HG03045 (cell line): ENCODE data around the gene FOXL2.

Experiments
- ATAC-seq: cut with Tn5 transposase; IDR thresholded peaks from one replicate; pipeline ENCODE4 v1.9.1; 2021; ENCODE audit warnings: mild to moderate bottlenecking, moderate library complexity; ENCODE audit not compliant: unreplicated experiment

Gene FOXL2

DNA sequence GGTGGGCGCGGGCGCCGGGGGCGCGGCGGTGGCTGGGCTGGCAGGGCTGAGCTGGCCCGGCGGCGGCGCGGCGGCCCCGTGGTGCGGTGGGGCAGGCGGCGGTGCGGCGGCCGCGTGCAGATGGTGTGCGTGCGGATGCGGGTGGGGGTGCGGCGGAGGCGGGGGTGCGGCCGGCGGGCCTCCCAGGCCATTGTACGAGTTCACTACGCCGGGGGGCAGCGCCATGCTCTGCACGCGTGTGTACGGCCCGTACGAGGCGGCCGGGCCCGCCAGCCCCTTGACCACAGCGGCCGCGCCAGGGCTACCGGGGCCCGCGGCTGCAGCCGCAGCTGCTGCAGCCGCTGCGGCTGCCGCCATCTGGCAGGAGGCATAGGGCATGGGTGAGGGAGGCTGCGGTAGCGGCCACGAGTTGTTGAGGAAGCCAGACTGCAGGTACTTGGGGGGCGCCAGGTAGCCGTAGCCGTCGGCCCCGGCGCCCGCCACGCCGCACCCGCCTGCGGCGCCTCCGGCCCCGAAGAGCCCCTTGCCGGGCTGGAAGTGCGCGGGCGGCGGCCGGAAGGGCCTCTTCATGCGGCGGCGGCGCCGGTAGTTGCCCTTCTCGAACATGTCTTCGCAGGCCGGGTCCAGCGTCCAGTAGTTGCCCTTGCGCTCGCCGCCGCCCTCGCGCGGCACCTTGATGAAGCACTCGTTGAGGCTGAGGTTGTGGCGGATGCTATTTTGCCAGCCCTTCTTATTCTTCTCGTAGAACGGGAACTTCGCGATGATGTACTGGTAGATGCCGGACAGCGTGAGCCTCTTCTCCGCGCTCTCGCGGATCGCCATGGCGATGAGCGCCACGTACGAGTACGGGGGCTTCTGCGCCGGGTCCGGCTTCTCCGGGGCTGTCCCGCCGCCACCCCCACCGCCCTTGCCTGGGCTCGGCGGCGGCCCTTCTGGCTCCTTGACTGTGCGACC is 951 bp downstream of the FOXL2 start:
- no peak for ATAC-seq

DNA sequence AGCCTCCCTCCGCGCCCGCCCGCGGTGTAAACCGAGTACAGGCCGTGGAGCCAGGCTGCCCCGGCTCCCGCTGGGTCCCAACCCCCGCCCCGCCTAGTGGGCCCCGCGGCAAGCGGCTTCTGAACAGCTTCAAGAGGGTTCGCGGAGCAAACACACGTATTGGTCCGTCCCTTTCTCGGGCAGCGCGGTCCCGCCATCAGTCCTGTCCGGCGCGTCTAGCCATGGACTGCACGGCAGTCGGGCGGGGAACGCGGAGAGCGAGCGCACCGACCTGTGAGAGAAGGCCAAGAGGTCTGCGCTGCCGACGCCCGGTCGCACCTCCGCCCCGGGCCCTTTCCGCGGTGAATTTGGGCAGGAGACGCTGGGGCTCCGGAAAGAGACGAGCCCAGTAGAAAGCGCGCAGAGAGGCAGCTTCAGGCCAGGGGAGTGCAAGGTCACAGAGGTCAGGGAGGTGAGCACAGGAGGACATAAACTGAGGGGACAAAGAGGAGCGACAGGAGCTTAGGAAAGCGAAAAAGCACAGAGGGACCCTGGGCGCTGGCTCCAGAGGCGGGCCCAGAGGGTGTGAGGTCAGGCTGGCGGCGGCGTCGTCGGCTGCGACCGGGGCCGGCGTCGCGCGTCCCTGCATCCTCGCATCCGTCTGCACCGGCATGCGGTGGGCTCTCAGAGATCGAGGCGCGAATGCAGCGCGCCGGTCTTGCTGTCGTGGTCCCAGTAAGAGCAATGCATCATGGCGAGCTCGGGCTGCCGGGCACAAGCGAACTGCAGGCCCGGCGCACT is 1.8 kb downstream of the FOXL2 start:
- ATAC-seq: no peak

DNA sequence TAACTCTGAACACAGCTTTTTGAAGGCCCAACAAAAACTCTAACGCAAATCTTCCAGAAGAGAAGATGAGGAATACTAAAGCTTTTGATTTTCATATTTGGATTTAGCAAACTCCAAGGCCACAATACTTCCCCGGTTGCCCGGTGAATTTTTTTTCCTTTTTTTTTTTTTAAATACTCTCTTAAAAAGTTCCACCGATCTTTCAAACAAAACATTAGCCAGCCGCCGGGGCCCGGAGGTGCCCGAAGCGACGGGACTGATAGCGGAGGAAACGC is 2.3 kb downstream of the FOXL2 start:
- no peak for ATAC-seq

DNA sequence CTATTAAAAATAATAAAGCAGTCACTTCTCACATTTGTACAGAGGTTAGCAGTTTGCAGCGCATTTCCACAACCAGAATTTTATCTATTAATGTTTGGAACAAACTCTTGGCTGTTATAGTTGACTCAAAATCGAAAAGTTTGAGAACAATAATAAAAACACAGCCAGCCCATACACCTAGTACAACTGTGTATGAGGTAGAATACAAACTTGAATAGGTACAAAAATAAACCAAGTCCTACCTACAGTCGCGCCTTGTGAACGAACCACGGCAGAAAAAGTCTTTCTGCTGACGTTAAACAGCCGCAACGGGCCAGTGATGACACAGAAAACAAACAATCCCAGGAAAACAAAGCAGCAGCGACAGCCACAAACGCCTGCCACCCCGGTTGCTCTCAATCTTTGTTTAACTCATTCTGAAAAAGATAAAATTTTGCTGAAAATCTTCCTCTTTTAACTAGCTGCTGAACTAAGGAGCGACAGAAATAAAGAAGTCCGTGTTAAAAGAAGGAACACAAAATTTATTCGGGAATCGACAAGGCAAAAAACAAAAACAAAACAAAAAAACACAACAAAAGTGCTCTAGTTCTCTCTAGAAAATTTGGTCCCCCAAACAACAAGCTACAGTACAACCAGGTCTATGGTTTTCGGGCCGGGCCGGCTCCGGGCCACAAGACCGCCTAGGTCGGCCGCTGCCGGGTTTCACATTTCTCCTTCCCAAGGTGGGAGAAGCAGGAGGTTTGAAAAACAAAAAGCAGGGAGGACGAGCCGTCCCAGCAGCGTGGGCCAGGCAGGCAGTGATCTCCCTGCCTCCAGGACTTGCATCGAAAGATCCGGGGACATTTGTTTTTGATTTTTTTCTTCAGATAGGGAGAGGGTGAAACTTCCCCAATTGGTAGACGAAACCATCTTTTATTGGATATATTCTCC is 2.9 kb downstream of the FOXL2 start:
- ATAC-seq: no peak

DNA sequence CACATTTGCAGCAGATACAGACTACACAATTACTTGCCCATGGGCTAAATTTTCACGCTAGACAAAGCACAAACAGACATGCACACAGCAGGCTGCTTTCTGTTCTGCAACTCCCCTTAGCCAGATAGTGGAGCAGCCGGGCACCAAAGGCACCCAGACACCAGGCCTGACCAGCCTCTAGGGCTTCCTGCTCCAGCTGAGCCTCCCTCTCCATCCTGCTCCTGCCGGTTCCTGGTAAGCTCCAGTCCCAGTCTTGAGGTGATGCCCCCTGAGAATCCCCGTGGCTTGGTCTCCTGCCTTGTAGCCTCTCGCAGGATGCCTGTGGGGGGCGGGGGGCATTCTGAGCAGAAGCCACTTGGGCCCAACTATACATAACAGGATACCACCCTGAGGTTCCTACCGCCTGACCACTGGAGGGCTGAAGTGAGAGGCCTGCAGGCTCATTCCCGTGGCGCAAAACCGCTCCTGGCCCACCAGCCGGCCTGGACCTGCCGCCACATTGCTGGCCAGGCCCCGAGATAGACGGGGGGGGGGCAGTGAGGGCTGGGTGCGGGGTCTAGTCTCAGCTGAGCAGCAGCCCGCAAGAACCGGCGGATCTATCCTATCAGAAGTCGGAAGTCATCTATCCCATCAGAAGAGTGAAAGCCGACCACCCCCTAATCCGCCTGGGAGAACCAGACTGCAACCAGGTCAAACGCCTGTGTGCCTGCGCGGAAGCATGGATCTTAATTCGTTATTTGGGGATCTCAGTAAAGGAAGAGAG is 3.9 kb downstream of the FOXL2 start:
- ATAC-seq: no peak

DNA sequence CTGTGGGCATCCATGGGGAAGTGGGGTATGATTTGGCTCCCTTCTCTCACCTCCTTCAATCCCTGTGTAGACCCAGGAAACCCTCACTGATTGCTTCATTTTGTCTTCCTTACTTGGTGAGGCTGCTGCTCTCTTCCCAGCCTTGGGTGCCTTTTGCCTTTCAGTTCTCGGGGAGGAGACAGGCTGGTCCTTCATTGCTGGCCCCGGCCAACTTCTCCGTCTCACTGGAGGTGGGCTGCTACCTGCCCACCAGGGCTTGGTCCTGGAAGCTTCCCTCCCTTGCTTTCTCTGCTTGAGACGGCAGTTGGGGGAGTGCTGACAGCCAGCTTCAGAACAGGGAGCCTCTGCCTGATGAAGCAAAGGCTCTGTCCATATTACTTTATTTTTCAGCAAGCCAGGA is 4.7 kb downstream of the FOXL2 start:
- no peak for ATAC-seq

DNA sequence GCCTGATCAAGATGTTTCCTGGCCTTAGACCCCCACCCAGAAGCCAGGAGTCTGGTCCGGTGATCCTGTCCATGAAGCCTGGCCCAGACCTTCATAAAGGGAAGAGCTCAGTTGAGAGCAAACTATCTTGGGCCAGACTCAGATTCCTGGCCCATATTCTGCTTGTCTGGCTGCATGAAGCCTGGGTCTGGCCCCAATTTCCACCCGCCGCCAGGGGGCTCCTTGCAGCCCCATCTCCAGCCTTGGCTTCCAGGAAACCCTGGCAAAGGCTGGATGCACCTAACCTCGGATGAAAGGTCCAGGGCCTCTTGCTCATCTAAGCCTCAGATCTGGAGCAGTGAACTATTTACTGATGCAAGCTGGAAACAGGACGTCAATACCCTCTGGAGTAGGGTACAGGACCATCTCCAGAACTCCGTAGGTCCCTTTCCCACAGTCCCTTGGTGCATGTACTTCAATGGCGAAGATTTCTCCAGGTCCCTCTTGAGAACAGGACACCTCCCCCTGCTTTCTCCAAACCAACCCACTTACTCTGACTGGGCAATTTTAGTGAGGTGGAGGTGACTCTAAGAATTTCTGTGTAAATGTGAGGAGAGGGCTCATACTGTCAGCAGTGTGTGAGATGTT is 5.6 kb downstream of the FOXL2 start:
- no peak for ATAC-seq

DNA sequence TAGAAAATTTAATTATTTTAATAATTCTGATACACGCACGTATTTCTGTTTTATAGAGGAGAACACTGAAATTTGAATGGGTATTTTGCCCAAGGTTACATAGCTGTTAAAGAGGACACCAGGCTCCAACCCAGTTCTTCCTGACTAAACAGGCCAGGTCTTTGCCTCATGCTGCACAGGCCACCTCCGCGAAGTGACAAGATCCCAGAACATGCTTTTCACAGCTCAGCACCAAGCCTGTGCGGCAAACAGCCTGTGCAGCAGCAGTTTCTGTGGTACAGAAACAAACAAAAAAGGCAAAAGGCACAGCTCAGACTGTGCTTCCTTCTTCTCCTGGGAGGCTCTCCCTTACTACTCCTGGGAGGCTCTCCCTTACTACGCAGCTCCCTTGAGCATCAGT is 6.5 kb downstream of the FOXL2 start:
- ATAC-seq: no peak

DNA sequence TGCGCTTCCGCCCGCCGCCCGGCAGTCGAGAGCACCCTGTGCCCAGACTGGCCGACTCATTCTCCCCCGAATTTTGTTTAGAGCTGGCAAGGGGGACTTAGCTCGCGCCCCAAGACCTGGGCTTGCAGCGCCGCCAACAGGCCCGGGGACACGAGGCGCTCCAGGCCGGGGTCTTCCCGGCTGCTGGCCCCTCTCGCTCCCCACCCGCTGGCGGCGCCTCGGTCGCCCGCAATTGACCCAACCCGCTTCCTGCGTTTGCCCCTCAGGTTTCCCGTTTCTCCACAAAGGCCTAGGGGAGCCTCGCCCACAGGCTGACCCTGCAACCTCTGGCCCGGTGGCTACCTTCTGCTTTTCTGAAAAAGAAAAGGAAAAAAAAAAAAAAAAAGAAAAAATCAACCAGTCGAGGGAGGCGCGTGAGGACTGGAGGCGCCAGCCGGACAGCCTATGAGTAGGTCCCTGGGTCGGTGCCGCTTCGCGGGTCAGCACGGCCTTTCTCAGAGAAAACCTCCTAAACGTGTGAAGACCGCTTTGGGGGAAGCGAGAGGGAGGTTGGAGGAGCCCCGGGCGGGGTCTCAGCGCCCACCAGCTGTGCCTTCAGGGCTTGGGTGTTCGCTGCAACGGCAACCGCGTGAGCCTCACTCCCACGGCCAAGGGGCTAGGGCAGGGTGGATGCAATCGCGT is 7.2 kb downstream of the FOXL2 start:
- no peak for ATAC-seq

DNA sequence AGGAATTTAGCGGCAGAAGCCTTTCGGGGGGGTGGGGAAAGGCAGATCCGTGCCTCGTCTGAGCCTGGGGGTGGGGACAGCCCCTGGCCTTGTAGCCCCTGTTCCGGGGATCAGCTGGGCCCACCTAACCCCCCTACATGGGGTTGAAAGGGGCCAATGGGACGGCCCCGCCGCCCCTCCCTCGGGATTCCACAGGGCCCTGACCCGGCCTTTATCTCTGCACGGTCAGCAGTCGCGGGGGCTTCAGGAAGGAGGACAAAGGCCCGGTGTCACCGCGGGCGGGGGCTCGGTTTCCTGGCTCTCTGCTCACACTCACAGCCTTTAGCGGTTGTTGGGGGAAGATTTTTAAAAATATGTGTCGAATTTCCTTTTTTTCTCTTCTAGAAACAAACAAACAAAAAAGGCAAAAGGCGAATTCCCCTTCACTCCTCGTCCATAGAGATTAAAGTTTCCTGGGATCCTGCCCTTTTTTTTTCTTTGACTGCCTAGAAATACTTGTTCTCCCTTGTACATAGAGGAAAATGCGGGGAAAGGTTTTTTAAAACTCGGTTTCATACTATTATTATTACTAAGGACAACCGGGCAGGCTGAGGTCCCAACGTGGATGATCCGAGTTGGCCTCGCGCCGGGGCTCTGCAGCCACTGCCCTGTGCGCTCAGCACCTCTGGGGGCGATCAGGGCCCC is 7.9 kb downstream of the FOXL2 start:
- no peak for ATAC-seq

DNA sequence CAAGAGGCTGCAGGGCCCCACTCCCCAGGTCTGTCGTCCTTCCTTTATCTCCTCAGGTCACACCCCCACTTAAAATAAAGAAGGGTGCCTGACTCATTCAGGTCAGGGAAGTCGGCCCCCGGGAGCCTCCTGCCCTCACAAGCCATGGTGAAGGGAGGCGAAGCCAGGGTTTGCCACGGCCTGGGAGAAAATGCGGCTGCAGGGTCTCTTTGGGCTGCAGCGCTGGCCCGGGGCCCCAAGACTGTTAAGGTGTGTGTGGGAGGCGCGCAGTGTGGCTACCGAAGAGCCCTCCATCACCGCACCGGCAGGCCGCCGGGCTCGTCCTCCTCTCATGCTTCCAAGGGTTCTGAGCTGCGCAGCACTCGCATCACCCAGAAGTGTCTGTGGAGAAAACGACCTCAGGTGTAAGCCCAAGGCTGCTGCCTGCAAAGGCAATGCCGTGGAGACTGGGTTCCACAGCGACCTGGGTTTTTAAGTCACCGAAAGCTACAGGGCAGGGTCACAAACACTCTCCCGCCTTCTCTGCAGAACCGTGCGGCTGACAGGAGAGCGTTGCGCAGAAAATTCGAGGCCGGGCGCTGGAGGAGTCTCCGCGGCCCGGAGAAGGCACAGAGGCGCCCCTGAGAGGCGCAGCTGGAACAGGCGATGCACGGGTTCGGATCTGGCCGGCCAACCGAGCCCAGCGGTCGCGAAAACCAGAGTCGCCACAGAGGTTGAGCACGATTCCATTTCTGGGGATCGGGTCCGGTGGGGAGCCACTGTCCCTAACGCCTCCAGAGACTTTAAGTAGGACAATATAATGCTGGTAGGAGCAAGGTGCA is 8.7 kb downstream of the FOXL2 start:
- ATAC-seq: no peak

DNA sequence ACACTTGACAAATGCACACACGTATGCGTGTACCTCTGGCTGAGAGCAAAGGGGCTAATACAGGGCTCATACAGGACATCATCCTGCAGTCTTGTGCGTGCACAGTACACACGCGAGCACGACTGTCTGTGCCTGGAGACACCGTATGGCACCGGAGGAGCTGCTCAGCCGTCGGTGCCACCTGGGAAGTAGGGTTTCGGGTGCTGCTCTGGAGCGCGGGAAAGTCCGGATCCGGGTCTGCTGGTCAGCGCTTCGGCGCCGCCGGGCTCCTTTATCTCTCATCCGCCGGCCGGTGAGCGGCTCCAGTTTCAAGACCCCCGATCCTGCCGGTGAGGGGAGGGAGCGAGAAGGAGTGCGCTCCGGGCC is 9.3 kb downstream of the FOXL2 start:
- ATAC-seq: no peak

DNA sequence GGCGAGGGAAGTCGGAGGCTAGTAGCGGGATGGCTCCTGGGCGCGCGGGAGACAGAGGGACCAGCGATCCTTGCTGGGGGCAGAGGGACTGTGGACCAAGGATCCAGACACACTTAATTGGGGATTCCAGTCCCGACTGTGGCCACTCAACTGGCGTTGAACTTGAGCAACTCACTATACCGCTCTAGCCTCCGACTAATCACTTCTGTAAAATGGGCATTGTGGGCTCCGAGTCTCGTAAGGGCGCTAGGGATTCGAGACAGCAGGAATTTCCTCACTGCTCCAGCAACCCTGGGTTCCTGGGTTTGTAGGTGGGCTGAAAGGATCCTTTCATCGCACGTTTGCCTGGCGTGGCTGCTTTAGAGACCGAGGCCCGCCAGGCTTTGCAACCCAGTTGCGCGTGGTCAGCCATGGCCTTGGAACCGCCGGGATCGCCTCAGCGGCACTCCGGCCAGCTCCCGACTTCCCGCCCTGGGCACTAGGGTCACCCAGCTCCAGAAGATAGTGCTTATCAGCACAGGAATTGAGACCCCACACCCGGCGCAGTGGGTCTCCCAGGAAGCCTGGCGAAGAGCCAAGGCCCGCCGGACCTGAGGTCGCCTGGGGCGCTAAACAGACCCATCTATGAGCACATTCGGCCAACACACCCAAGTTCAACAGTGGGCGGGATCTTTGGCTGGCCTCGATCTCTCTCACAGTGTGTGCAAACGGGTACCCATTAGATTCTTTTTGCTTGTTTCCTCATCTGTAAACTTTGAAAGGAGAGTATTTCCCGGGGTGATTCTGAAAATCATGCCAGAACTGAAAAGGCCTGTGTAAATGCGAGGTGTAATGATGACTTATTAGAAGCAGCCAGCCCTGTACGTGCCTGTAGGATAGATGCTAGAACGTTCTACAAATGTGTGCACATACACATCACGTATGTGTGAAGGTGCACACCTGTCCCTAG is 9.9 kb downstream of the FOXL2 start:
- no peak for ATAC-seq

DNA sequence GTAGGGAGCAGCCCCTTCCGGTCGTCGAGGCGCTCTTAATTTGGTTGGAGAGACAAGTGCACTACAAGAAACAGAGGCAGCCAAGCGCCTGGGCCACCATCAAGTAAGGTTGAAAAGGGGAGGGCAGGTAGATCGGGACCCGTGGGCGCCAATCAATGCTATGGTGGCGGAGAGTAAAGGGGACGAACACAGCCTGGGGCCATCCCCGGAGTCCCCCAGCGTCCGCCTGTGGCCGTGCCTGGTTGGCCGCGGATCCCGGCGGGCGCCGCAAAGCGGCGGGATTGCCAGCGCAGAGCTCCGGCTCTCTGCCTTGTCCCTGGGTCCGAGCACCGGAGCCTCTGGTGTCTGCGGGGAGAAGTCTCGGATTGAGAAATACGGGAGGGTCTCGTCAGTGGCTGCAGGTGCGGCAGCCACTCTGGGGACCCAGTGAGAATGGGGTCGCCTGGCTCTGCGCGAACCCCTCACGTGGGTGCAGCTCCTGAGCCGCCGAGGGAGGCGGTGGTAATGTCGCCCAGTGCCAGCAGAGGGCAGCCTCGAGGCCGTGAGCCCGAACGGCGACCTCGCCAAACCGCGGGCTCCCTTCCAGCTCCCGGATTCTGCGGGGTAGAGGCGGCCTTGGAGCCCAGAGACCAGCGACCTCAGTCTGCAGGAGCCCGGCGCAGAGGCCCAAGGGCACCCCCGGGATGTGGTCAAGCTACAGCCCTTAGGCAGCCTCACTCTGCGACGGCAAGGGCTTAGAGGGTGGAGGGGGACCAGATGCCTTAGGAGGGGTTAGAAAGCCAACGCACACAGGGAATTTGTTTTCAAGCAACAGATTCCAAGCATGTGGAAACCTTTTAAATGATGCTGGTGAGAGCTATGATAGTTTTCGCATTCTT is 10.8 kb downstream of the FOXL2 start:
- peak; percentile 74 for ATAC-seq

DNA sequence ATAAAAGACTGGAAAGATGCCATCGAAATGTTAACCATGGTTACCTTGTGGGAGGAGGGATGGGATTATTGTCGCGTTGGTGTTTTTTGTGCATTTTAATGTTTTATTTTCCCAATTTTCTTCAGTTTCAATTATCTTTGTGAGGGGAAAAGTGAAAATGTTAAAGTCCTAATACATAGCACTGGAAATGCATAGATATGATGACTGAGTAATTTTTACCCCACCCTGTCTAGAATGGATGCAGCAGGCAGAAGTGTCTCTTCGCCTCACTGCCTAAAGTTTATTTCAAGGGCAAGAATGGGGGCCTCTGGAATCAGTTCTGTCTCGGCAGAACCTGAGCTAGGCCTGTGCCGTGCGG is 11.5 kb downstream of the FOXL2 start:
- no peak for ATAC-seq
